Heart right ventricle (tissue), 16 donors: ENCODE data around the gene ETF1. TPM values are rescaled to one million over a fixed set of nuclear protein-coding genes. Genes with fewer than 3 reads are reported as not detected.

Experiments used
- ATAC-seq, 8 donors: fragments of 200-7000 bp; cut with Tn5 transposase; one replicate each; pipeline ENCODE4 v1.9.1; 2020; ENCODE audit warnings: mild to moderate bottlenecking in 8 of 8, moderate library complexity in 8 of 8, moderate number of reproducible peaks in 1 of 8
- DNase-seq, 2 donors: peaks; one replicate each; pipeline ENCODE4 v3.0.0-alpha.2; 2020
- H3K27ac ChIP-seq, 10 donors: fragments of 200-600 bp; sonication (generic) in 2 of 10; one replicate each; pipeline versions ENCODE4 v1.5.0 to v1.8.0; 2020 to 2022; ENCODE audit warnings: mild to moderate bottlenecking in 3 of 10
- H3K27me3 ChIP-seq, 7 donors: fragments of 200-600 bp; one replicate each; pipeline ENCODE4 v1.8.0; 2021 to 2022; ENCODE audit warnings: mild to moderate bottlenecking in 2 of 7
- H3K36me3 ChIP-seq, 9 donors: fragments of 200-600 bp; sonication (generic) in 1 of 9; one replicate each; pipeline versions ENCODE4 v1.5.0 to v1.8.0; 2020 to 2022; ENCODE audit warnings: mild to moderate bottlenecking in 2 of 9
- H3K4me1 ChIP-seq, 9 donors: fragments of 200-600 bp; sonication (generic) in 1 of 9; one replicate each; pipeline versions ENCODE4 v1.5.0 to v1.8.0; 2020 to 2022; ENCODE audit warnings: mild to moderate bottlenecking in 4 of 9
- H3K4me3 ChIP-seq, 10 donors: fragments of 200-600 bp; sonication (generic) in 2 of 10; one replicate each; pipeline versions ENCODE4 v1.5.0 to v1.8.0; 2020 to 2022; ENCODE audit warnings: mild to moderate bottlenecking in 7 of 10, moderate library complexity in 2 of 10
- H3K9me3 ChIP-seq, 11 donors: fragments of 200-600 bp in 10 of 11; sonication (generic) in 2 of 11; one replicate each; pipeline versions ENCODE4 v1.5.0 to v1.8.0; 2013 to 2022; ENCODE audit warnings: mild to moderate bottlenecking in 2 of 11, control low read depth in 1 of 11, moderate library complexity in 1 of 11
- CTCF ChIP-seq, 9 donors: fragments of 200-600 bp; sonication (generic) in 2 of 9; IDR thresholded peaks; one replicate each; pipeline versions ENCODE4 v1.5.0 to v1.8.0; 2021 to 2022; ENCODE audit warnings: antibody characterized with exemption in 9 of 9, mild to moderate bottlenecking in 5 of 9, moderate library complexity in 1 of 9
- WGBS, 2 donors: extraction: QIAGEN DNeasy Blood & Tissue Kit; methylation state at CpG; one replicate each; pipeline ENCODE4 v1.1.7; 2013; ENCODE audit warnings: inconsistent platforms in 1 of 2; 5-methylcytosine and 5-hydroxymethylcytosine counted together
- intact Hi-C, 10 donors: fragments of 100-400 bp; cut with DNase I; formaldehyde crosslinking; loops; one replicate each; pipeline versions ENCODE4 v1.11.1 to v1.14.2; 2022
- polyA plus RNA-seq, 2 donors: library from polyadenylated mRNA; stranded (reverse); fragments of 200-250 nt; gene quantifications; one replicate each; pipeline ENCODE4 v1.2.3, GENCODE V29; 2013
- total RNA-seq, 10 donors: library from RNA; stranded (reverse); fragmentation: NEBNext Ultra II Directional in 3 of 10; extraction: Animal tissue kit (Norgen Biotek cat#: 25700) in 3 of 10; gene quantifications; one replicate each; pipeline versions ENCODE4 v1.2.1 to v1.2.4, GENCODE V29; 2021 to 2023
- donor health status: Arrhythmogenic right ventricular cardiomyopathy.
- donor health status: ischemic (EF 13 %, LVEDD 7.1; RV severe dilation, severe dysfunction).
- donor health status: healthy with polysubstance abuse.
- donor health status: DM: no; HTN: yes; CAD: no.
- donor health status: DM: no; HTN: no; CAD: no.
- donor health status: ischemic (EF 25% LVEDD 6.9; RV normal size, moderate dysfunction).
- donor health status: ischemic (EF 25% LVEDD 5.7; RV mildly dilated, moderate dysfunction).
- donor health status: healthy.
- donor health status: DM: yes; HTN: yes; CAD: no.
- donor health status: Ischemic cardiomyopathy.
- donor health status: ischemic (EF 35%, LVEDD 5.7; RV mildly dilated, moderate dysfunction).
- donor health status: nonischemic (EF 11% LVEDD 7.7; RV severe dilation, severe dysfunction).
- donor health status: DM: yes; HTN: yes; CAD: no.
- donor health status: PGD.
- donor health status: ischemic (EF 29% LVEDD 5.4; RV normal size, mild dysfunction).
- donor health status: nonischemic (EF 23%, LVEDD 6.1; RV moderate dilation, normal function).

The ETF1 gene
- total and polyA plus RNA-seq, 12 donors, result 17.9 to 113 (median 82.8) TPM

- H3K27ac ChIP-seq, result peak overlapping the region in 3 of 10 donors; percentile 21 to 99 (median 99)
- no peaks in the 10 kb centered on the region for H3K9me3 ChIP-seq
- WGBS, 2 donors, result 78 to 84% methylated on average over 14 of the region's 14 CpGs
- peaks cover 2 to 40% (median 33%) of the 10 kb centered on the region in 9 donors for H3K4me1 ChIP-seq
- TF ChIP-seq CTCF (IDR thresholded peaks at IDR 0.05), result no peak
- intact Hi-C loops, result loop anchor here in 2 of 10 donors (5.0 to 10.0 kb wide), 2 partner anchors 35 to 77 kb away; partner anchors contain the start of gene ETF1 (in 1 of the 2)
- H3K27me3 ChIP-seq, result no peaks in the 10 kb centered on the region
- peak overlapping the region in 9 of 10 donors; percentile 57 to 98 (median 76) for H3K4me3 ChIP-seq
- peaks cover 0 to 27% (median 19%) of the 10 kb centered on the region in 9 donors for H3K36me3 ChIP-seq
- no peak for DNase-seq
- ATAC-seq, result no peak
Measured at GRCh38 chr5:138467711-138468132, 75.3 kb downstream of the ETF1 start.

GRCh38 chr5:138466900-138467710, 75.9 kb downstream of the ETF1 start:
- intact Hi-C loops, result loop anchor here in 2 of 10 donors (5.0 to 10.0 kb wide), 2 partner anchors 35 to 78 kb away; partner anchors contain the start of gene ETF1 (in 1 of the 2)

GRCh38 chr5:138466125-138466899, 76.7 kb downstream of the ETF1 start:
- 19 to 24% methylated on average over 39 of the region's 39 CpGs for WGBS, 2 donors
- intact Hi-C loops, result loop anchor here in 2 of 10 donors (5.0 to 10.0 kb wide), 2 partner anchors 36 to 78 kb away; partner anchors contain the start of gene ETF1 (in 1 of the 2)
- peak overlapping the region; percentile 57 to 98 (median 76) for H3K4me3 ChIP-seq
- DNase-seq, result no peak
- no peaks in the 10 kb centered on the region for H3K9me3 ChIP-seq
- peak overlapping the region in 6 of 10 donors; percentile 35 to 99 (median 98) for H3K27ac ChIP-seq
- TF ChIP-seq CTCF (IDR thresholded peaks at IDR 0.05), result no peak
- peaks cover 2 to 47% (median 44%) of the 10 kb centered on the region in 9 donors for H3K4me1 ChIP-seq
- H3K27me3 ChIP-seq, result no peaks in the 10 kb centered on the region
- ATAC-seq, result no peak
- H3K36me3 ChIP-seq, result peaks cover 0 to 27% (median 19%) of the 10 kb centered on the region in 9 donors

More at GRCh38 chr5:138466900-138467710, 75.9 kb downstream of the ETF1 start:
- ATAC-seq (no peak), DNase-seq (no peak)
- peak overlapping the region in 9 of 10 donors; percentile 57 to 98 (median 76) for H3K4me3 ChIP-seq
- WGBS, 2 donors, result 85 to 89% methylated on average over 45 of the region's 45 CpGs
- peaks cover 2 to 40% (median 36%) of the 10 kb centered on the region in 9 donors for H3K4me1 ChIP-seq
- H3K36me3 ChIP-seq, result peaks cover 0 to 27% (median 19%) of the 10 kb centered on the region in 9 donors
- H3K27me3 ChIP-seq, result no peaks in the 10 kb centered on the region
- peak overlapping the region in 3 of 10 donors; percentile 21 to 99 (median 99) for H3K27ac ChIP-seq
- H3K9me3 ChIP-seq, result no peaks in the 10 kb centered on the region
- TF ChIP-seq CTCF (IDR thresholded peaks at IDR 0.05), result no peak
